Measurements from ENCODE around the gene JCHAIN. TPM values are rescaled to one million over a fixed set of nuclear protein-coding genes. Genes with fewer than 3 reads are reported as not detected.
"Not testable (repeated sequence)": the region's sequence is repeated elsewhere in the genome, so short reads cannot be mapped to it uniquely, and the experiment has no call there.

JCHAIN gene
- total RNA-seq, 1 donor, result 2.2 TPM

DNA sequence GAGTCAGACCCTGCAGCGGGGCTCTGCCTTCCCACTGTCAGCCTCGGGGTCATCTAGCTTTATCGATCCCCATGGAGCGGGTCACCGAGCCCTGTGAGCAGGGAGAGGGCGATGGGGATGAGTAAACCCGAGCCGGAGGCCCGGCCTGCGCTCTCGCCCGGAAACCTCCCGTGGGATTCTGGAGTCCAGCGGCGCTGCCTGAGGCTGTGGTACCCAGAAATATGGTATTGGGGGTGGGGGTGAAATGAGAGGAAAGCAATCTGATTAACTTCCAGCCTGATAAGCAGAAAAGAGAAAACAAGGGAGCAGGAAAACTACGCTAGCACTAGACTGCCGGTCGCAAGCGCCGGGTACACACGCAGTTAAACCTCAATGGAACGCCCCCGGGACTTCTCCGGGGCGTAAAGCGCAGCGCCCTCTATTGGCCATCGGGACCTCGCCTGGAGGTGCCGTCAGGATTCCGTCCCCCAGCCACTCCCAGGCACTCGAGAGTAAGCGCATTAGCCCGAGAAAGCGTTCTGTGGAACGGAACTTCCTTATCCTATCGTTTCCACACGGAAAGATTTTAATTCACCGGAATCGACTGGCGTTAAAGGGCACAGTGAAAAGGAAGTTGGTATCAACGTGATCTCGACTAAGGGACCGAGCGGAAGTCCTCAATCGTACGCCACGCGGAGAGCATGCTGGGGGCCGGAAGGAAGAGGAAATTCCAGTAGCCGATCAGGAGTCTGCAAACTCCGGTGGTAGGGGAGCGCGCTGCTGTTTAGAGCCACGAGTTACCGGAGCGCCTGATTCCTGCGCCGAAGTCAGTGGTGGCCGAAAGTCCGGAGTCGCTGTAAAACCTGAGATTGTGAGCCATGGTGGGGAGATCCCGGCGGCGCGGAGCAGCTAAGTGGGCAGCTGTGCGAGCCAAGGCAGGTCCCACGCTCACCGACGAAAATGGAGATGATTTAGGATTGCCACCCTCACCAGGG lies 21.8 kb upstream of the JCHAIN start, which contains the start of gene UTP3:
Gene UTP3 (plus strand): TSS at position 712 of the 974 bp plus-strand sequence. CDS start 146 bp downstream, at position 858.
- DNase-seq (ENCODE audit: insufficient read length, low spot score, missing footprints), result peak; percentile 91
- Histone ChIP-seq H3K27me3 (ENCODE audit: insufficient read depth, low read length) (no peaks in the 10 kb centered on the region), H3K4me1 (ENCODE audit: insufficient read depth, low read length) (peaks cover 28% of the 10 kb centered on the region), H3K27ac (ENCODE audit: low read depth, low read length) (peak within 1 kb of the TSS; percentile 97), H3K4me3 (ENCODE audit: insufficient read depth, low read length) (peak within 1 kb of the TSS; percentile 93), H2AFZ (ENCODE audit: low read length) (peak within 1 kb of the TSS; percentile 98), H4K20me1 (ENCODE audit: insufficient read depth, low read length) (peaks cover 12% of the 10 kb centered on the region), H3K79me2 (ENCODE audit: insufficient read depth, low read length) (peaks cover 39% of the 10 kb centered on the region), H3K4me2 (ENCODE audit: insufficient read depth, low read length) (peak within 1 kb of the TSS; percentile 94), H3K36me3 (ENCODE audit: insufficient read depth, low read length) (peaks cover 6% of the 10 kb centered on the region), H3K9me3 (ENCODE audit: low read depth, low read length) (no peaks in the 10 kb centered on the region)
- TF ChIP-seq CTCF (IDR thresholded peaks at IDR 0.05; ENCODE audit: extremely low read depth, low read depth, low read length), result peak; percentile 100

DNA sequence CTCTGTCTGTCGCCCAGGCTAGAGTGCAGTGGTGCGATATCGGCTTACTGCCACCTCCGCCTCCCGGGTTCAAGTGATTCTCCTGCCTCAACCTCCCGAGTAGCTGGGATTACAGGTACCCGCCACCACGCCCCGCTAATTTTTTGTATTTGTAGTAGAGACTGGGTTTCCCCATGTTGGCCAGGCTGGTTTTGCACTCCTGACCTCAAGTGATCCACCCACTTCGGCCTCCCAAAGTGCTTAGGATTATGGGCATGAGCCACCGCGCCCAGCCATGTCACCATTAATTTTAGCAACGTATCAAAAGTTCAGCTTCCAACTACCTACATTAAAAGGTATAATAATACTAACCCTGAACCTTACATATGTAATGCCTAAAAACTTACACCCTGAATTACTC lies 21.1 kb upstream of the JCHAIN start:
- peak overlapping the region; percentile 98 for H2AFZ ChIP-seq (ENCODE audit: low read length)
- H3K79me2 ChIP-seq (ENCODE audit: insufficient read depth, low read length), result peaks cover 37% of the 10 kb centered on the region
- H4K20me1 ChIP-seq (ENCODE audit: insufficient read depth, low read length), result peaks cover 12% of the 10 kb centered on the region
- peak overlapping the region; percentile 94 for H3K4me2 ChIP-seq (ENCODE audit: insufficient read depth, low read length)
- H3K36me3 ChIP-seq (ENCODE audit: insufficient read depth, low read length), result peaks cover 6% of the 10 kb centered on the region
- peak overlapping the region; percentile 93 for H3K4me3 ChIP-seq (ENCODE audit: insufficient read depth, low read length)
- H3K27ac ChIP-seq (ENCODE audit: low read depth, low read length), result peak overlapping the region; percentile 97
- H3K27me3 ChIP-seq (ENCODE audit: insufficient read depth, low read length), result no peaks in the 10 kb centered on the region
- TF ChIP-seq CTCF (IDR thresholded peaks at IDR 0.05; ENCODE audit: extremely low read depth, low read depth, low read length), result no peak
- DNase-seq (ENCODE audit: insufficient read length, low spot score, missing footprints), result no peak
- no peaks in the 10 kb centered on the region for H3K9me3 ChIP-seq (ENCODE audit: low read depth, low read length)
- peaks cover 28% of the 10 kb centered on the region for H3K4me1 ChIP-seq (ENCODE audit: insufficient read depth, low read length)

- not testable (repeated sequence) for DNase-seq (ENCODE audit: insufficient read length, low spot score, missing footprints)
Observed at GRCh38 chr4:70682142-70682541, 15.8 kb upstream of the JCHAIN start.

DNA sequence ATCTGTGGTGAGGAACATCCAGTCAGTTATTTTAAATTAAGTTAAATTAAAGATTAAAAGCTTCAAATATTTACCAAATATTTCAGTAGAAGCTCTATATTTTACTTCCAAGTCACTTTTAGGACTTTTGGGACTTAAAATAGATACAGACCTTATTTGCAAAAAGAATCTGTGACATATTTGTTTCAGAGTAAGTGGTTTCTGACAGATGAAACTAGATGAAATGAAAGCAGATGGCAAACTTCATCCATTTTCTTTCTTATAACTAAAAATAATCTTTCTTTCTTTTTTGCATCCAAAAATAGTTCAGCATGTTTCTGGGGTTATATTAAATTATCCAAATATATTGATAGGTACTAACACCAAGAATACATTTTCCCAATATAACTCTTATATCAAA lies 15.4 kb upstream of the JCHAIN start:
- no peak overlapping the region for H3K4me3 ChIP-seq (ENCODE audit: insufficient read depth, low read length)
- H3K27ac ChIP-seq (ENCODE audit: low read depth, low read length), result no peak overlapping the region
- no peak overlapping the region for H2AFZ ChIP-seq (ENCODE audit: low read length)
- H4K20me1 ChIP-seq (ENCODE audit: insufficient read depth, low read length), result no peaks in the 10 kb centered on the region
- H3K36me3 ChIP-seq (ENCODE audit: insufficient read depth, low read length), result no peaks in the 10 kb centered on the region
- no peaks in the 10 kb centered on the region for H3K9me3 ChIP-seq (ENCODE audit: low read depth, low read length)
- H3K4me1 ChIP-seq (ENCODE audit: insufficient read depth, low read length), result peaks cover 4% of the 10 kb centered on the region
- no peak overlapping the region for H3K4me2 ChIP-seq (ENCODE audit: insufficient read depth, low read length)
- H3K79me2 ChIP-seq (ENCODE audit: insufficient read depth, low read length), result no peaks in the 10 kb centered on the region
- TF ChIP-seq CTCF (IDR thresholded peaks at IDR 0.05; ENCODE audit: extremely low read depth, low read depth, low read length), result no peak
- no peaks in the 10 kb centered on the region for H3K27me3 ChIP-seq (ENCODE audit: insufficient read depth, low read length)
- DNase-seq (ENCODE audit: insufficient read length, low spot score, missing footprints), result no peak

More at GRCh38 chr4:70682142-70682541, 15.8 kb upstream of the JCHAIN start:
- not testable (repeated sequence) for H3K36me3 ChIP-seq (ENCODE audit: insufficient read depth, low read length); H3K9me3 ChIP-seq (ENCODE audit: low read depth, low read length); H4K20me1 ChIP-seq (ENCODE audit: insufficient read depth, low read length); H3K4me2 ChIP-seq (ENCODE audit: insufficient read depth, low read length); H2AFZ ChIP-seq (ENCODE audit: low read length); H3K4me1 ChIP-seq (ENCODE audit: insufficient read depth, low read length); H3K4me3 ChIP-seq (ENCODE audit: insufficient read depth, low read length); H3K27ac ChIP-seq (ENCODE audit: low read depth, low read length); H3K79me2 ChIP-seq (ENCODE audit: insufficient read depth, low read length); H3K27me3 ChIP-seq (ENCODE audit: insufficient read depth, low read length)
